ENCODE data around the gene ZHX3. TPM values are rescaled to one million over a fixed set of nuclear protein-coding genes. Genes with fewer than 3 reads are reported as not detected.

The ZHX3 gene
- total RNA-seq, 6 experiments from 2014 or later: 17.6 to 47.4 (median 26.2) TPM

- ATAC-seq: peak in 3 of 4 donors; percentile 39 to 74 (median 58)
- WGBS (ENCODE audit: insufficient coverage, low coverage, low lambda C conversion rate, missing lambda C conversion rate): 73% methylated on average over 6 of the region's 15 CpGs
Observed at GRCh38 chr20:41334443-41335421, 17.2 kb upstream of the ZHX3 start.

DNA sequence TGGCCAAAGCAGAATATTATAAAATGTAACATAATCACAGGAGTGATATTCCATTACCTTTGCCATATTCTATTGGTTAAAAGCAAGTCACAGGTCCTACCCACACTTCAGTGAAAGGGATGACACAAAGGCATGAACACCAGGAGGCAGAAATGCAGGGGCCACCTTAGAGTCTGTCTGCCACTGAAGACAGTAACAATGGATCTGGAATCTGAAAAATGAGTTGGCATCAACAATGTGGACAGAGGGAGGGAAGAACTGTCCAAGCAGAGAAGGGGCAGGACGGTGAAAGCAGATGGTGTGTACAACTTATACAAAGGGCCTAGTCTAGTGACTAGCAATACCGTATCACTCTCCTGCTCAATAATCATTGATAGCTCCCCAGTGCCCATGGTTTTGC is 16.5 kb upstream of the ZHX3 start:
- Histone ChIP-seq H3K4me3 (no peak overlapping the region), H3K9me3 (no peaks in the 10 kb centered on the region), H3K36me3 (no peaks in the 10 kb centered on the region), H3K27me3 (no peaks in the 10 kb centered on the region), H3K4me1 (no peaks in the 10 kb centered on the region), H3K27ac (peak overlapping the region in 2 of 3 donors; percentile 29 to 72)
- DNase-seq (peak in 1 of 3 donors; percentile 1), ATAC-seq (no peak)
- WGBS (ENCODE audit: insufficient coverage, low coverage, low lambda C conversion rate, missing lambda C conversion rate): no CpG with 5 or more reads among the region's 2 CpGs
- intact Hi-C loops (cut with DNase I): no loop called here
- TF ChIP-seq, protein P1, sequence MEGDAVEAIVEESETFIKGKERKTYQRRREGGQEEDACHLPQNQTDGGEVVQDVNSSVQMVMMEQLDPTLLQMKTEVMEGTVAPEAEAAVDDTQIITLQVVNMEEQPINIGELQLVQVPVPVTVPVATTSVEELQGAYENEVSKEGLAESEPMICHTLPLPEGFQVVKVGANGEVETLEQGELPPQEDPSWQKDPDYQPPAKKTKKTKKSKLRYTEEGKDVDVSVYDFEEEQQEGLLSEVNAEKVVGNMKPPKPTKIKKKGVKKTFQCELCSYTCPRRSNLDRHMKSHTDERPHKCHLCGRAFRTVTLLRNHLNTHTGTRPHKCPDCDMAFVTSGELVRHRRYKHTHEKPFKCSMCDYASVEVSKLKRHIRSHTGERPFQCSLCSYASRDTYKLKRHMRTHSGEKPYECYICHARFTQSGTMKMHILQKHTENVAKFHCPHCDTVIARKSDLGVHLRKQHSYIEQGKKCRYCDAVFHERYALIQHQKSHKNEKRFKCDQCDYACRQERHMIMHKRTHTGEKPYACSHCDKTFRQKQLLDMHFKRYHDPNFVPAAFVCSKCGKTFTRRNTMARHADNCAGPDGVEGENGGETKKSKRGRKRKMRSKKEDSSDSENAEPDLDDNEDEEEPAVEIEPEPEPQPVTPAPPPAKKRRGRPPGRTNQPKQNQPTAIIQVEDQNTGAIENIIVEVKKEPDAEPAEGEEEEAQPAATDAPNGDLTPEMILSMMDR (IDR thresholded peaks at IDR 0.05): no peak
- TF ChIP-seq POLR2A (IDR thresholded peaks at IDR 0.05): no peak

More at GRCh38 chr20:41334443-41335421, 17.2 kb upstream of the ZHX3 start:
- Histone ChIP-seq H3K27ac (peak overlapping the region in 2 of 3 donors; percentile 29 to 72), H3K4me3 (no peak overlapping the region), H3K36me3 (no peaks in the 10 kb centered on the region), H3K4me1 (peaks cover 0 to 3% (median 1%) of the 10 kb centered on the region in 4 donors), H3K27me3 (no peaks in the 10 kb centered on the region), H3K9me3 (no peaks in the 10 kb centered on the region)
- TF ChIP-seq, protein P1 (IDR thresholded peaks at IDR 0.05): no peak
- TF ChIP-seq POLR2A (IDR thresholded peaks at IDR 0.05): no peak
- intact Hi-C loops (cut with DNase I): loop anchor here (5.0 kb wide), 1 partner anchor 162 kb away; no protein-coding TSS in a partner anchor
- peak in 1 of 3 donors; percentile 30 for DNase-seq

GRCh38 chr20:41331731-41332130 is 14.2 kb upstream of the ZHX3 start:
- Histone ChIP-seq H3K36me3 (no peaks in the 10 kb centered on the region), H3K4me1 (no peaks in the 10 kb centered on the region), H3K4me3 (no peak overlapping the region), H3K9me3 (no peaks in the 10 kb centered on the region), H3K27me3 (no peaks in the 10 kb centered on the region), H3K27ac (no peak overlapping the region)
- no peak for TF ChIP-seq POLR2A (IDR thresholded peaks at IDR 0.05)
- TF ChIP-seq, protein P1 (IDR thresholded peaks at IDR 0.05): no peak
- intact Hi-C loops (cut with DNase I): no loop called here
- DNase-seq (peak in 1 of 3 donors; percentile 0), ATAC-seq (no peak)
- 94% methylated on average over 4 of the region's 4 CpGs for whole genome bisulfite sequencing (ENCODE audit: insufficient coverage, low coverage, low lambda C conversion rate, missing lambda C conversion rate)

- Histone ChIP-seq H3K36me3 (no peaks in the 10 kb centered on the region), H3K4me3 (no peak overlapping the region), H3K27me3 (no peaks in the 10 kb centered on the region), H3K9me3 (no peaks in the 10 kb centered on the region), H3K27ac (no peak overlapping the region), H3K4me1 (no peaks in the 10 kb centered on the region)
- ATAC-seq (no peak), DNase-seq (no peak)
- intact Hi-C loops (cut with DNase I): no loop called here
- TF ChIP-seq, protein P1 (IDR thresholded peaks at IDR 0.05): no peak
- no peak for TF ChIP-seq POLR2A (IDR thresholded peaks at IDR 0.05)
- 89% methylated on average over 1 of the region's 1 CpG for WGBS (ENCODE audit: insufficient coverage, low coverage, low lambda C conversion rate, missing lambda C conversion rate)
Observed at GRCh38 chr20:41330941-41331340, 13.4 kb upstream of the ZHX3 start.

All from right lobe of liver (tissue), 6 donors.